ENCODE data around the gene NDUFAF8.

NDUFAF8 gene

GRCh38 chr17:81248649-81249048, 9.5 kb downstream of the NDUFAF8 start:
- Histone ChIP-seq H3K27ac (ENCODE audit: low read depth, low read length) (no peak overlapping the region), H3K4me3 (ENCODE audit: low read depth, low read length) (no peak overlapping the region), H3K27me3 (ENCODE audit: control insufficient read depth, insufficient read depth, low read length) (no peaks in the 10 kb centered on the region), H3K36me3 (ENCODE audit: control insufficient read depth, insufficient read depth, low read length) (peaks cover 9% of the 10 kb centered on the region; the same call in 1 of the 2 replicates), H3K9ac (ENCODE audit: low read length) (no peak overlapping the region), H3K9me3 (ENCODE audit: control insufficient read depth, insufficient read depth, low read depth, low read length) (0 out of 2 replicates have a peak, but pooled peaks cover 3% of the 10 kb centered on the region), H3K4me1 (ENCODE audit: control insufficient read depth, insufficient read depth, low read length) (peaks cover 2% of the 10 kb centered on the region; the same call in 1 of the 2 replicates)

DNA sequence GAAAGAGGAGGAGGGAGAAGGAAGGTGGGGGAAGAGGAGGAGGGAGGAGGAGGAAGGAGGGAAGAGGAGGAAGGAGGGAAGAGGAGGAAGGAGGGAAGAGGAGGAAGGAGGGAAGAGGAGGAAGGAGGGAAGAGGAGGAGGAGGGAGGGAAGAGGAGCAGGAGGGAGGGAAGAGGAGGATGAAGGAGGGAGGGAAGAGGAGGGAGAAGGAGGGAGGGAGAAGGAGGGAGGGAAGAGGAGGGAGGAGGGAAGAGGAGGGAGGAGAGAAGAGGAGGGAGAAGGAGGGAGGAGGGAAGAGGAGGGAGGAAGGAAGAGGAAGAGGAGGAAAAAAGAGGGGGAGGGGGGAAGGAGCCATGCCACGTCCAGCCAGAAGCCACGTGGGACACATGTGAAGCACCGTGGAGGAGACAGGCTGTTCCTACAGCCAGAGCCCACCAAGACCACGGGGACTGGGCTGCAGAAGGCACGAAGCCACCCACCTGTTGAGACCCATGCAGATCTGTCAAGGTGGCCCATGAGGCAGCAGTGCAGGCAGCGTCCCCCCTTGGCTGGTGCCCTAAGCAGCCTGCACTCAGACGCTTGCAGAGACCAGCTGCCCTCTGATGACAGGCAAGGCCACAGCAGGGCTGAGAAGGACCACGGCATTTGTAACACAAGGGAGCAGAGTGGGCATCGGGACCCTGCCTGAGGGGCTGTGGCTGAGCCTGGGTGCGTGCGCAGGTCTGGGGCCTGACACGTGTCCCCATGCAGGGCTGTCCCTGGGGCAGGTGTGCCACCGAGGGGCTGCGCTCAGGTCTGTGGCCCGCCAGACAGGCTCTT, 10.3 kb downstream of the NDUFAF8 start:
- Histone ChIP-seq H3K9me3 (ENCODE audit: control insufficient read depth, insufficient read depth, low read depth, low read length) (0 out of 2 replicates have a peak, but pooled peaks cover 3% of the 10 kb centered on the region), H3K27ac (ENCODE audit: low read depth, low read length) (no peak overlapping the region), H3K27me3 (ENCODE audit: control insufficient read depth, insufficient read depth, low read length) (no peaks in the 10 kb centered on the region), H3K36me3 (ENCODE audit: control insufficient read depth, insufficient read depth, low read length) (peaks cover 9% of the 10 kb centered on the region; the same call in 1 of the 2 replicates), H3K4me3 (ENCODE audit: low read depth, low read length) (no peak overlapping the region), H3K4me1 (ENCODE audit: control insufficient read depth, insufficient read depth, low read length) (peaks cover 2% of the 10 kb centered on the region; the same call in 1 of the 2 replicates), H3K9ac (ENCODE audit: low read length) (no peak overlapping the region)

- Histone ChIP-seq H3K4me3 (ENCODE audit: low read depth, low read length) (no peak overlapping the region), H3K36me3 (ENCODE audit: control insufficient read depth, insufficient read depth, low read length) (peaks cover 9% of the 10 kb centered on the region; the same call in 1 of the 2 replicates), H3K27ac (ENCODE audit: low read depth, low read length) (no peak overlapping the region)
Measured at GRCh38 chr17:81250286-81251093, 11.4 kb downstream of the NDUFAF8 start.

DNA sequence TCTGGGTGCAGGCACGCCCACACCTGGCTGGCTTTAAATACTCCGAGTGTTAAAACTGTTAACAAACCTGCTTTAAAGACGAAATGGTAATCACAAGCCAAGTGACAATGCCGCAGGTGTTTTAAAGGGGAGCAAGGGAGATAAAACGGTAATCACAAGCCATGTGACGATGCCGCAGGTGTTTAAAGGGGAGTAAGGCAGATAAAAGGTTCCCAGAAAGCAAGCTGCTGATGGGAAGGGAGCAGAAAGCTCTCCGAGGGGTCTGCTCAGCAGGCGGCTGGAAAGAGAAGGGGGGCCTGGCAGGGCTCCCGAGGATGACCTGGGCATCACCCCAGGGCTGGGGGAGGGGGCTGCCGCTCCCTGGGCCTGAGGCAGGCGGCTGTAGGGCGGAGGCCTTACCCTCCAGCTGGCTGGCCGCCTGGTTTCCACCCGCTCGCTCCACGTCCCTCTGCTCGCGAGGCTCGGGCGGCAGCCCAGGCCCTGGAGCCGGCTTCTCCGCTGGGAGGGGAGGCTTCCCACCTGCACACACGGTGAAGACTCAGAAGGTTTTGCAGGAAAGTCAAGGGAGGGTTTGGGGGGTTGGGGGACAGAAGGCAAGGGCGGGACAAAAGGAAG, 12.1 kb downstream of the NDUFAF8 start:
- no peak overlapping the region for H3K4me3 ChIP-seq (ENCODE audit: low read depth, low read length)
- no peaks in the 10 kb centered on the region for H3K27me3 ChIP-seq (ENCODE audit: control insufficient read depth, insufficient read depth, low read length)
- H3K9me3 ChIP-seq (ENCODE audit: control insufficient read depth, insufficient read depth, low read depth, low read length), result 0 out of 2 replicates have a peak, but pooled peaks cover 3% of the 10 kb centered on the region
- no peak overlapping the region for H3K27ac ChIP-seq (ENCODE audit: low read depth, low read length)
- H3K36me3 ChIP-seq (ENCODE audit: control insufficient read depth, insufficient read depth, low read length), result peaks cover 9% of the 10 kb centered on the region; the same call in 1 of the 2 replicates
- no peak overlapping the region for H3K9ac ChIP-seq (ENCODE audit: low read length)
- peaks cover 9% of the 10 kb centered on the region; the same call in 1 of the 2 replicates for H3K4me1 ChIP-seq (ENCODE audit: control insufficient read depth, insufficient read depth, low read length)

More at GRCh38 chr17:81250286-81251093, 11.4 kb downstream of the NDUFAF8 start:
- Histone ChIP-seq H3K27me3 (ENCODE audit: control insufficient read depth, insufficient read depth, low read length) (no peaks in the 10 kb centered on the region), H3K4me1 (ENCODE audit: control insufficient read depth, insufficient read depth, low read length) (peaks cover 9% of the 10 kb centered on the region; the same call in 1 of the 2 replicates), H3K9me3 (ENCODE audit: control insufficient read depth, insufficient read depth, low read depth, low read length) (0 out of 2 replicates have a peak, but pooled peaks cover 3% of the 10 kb centered on the region), H3K9ac (ENCODE audit: low read length) (no peak overlapping the region)

DNA sequence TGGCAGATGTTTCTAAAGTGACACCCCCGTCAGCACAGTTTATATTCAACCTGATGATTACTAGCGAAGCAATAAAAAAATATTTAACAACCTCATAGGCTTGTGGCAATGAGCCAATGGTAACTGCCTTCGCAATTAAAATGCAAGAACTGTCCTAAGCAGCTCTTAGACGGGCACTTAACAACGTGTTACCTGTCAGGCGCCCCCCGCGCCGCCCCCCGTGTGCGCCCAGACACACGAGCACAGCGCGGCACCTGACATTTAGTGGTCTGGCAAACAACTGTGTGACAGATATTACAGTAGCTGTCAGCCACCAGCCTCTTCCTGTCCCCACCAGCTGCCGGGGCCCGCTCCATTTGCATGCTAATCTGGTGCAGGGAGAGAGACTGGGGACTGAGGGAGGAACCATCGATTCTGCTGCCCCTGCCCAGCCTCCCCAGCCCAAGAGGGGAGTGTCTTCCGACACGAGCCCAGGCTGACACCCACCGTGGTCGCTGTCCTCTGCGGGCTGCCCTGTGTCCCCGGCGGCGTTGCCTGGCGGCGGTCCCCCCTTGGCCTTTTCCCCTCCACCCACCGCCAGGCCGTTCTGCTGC, 12.7 kb downstream of the NDUFAF8 start:
- Histone ChIP-seq H3K4me1 (ENCODE audit: control insufficient read depth, insufficient read depth, low read length) (peaks cover 9% of the 10 kb centered on the region; the same call in 1 of the 2 replicates), H3K4me3 (ENCODE audit: low read depth, low read length) (no peak overlapping the region), H3K9ac (ENCODE audit: low read length) (no peak overlapping the region), H3K9me3 (ENCODE audit: control insufficient read depth, insufficient read depth, low read depth, low read length) (0 out of 2 replicates have a peak, but pooled peaks cover 3% of the 10 kb centered on the region), H3K27me3 (ENCODE audit: control insufficient read depth, insufficient read depth, low read length) (no peaks in the 10 kb centered on the region), H3K27ac (ENCODE audit: low read depth, low read length) (no peak overlapping the region), H3K36me3 (ENCODE audit: control insufficient read depth, insufficient read depth, low read length) (peaks cover 9% of the 10 kb centered on the region; the same call in 1 of the 2 replicates)

GRCh38 chr17:81252326-81252986, 13.3 kb downstream of the NDUFAF8 start:
- H3K9me3 ChIP-seq (ENCODE audit: control insufficient read depth, insufficient read depth, low read depth, low read length), result 0 out of 2 replicates have a peak, but pooled peaks cover 3% of the 10 kb centered on the region
- H3K4me1 ChIP-seq (ENCODE audit: control insufficient read depth, insufficient read depth, low read length), result peaks cover 9% of the 10 kb centered on the region; the same call in 1 of the 2 replicates
- no peak overlapping the region for H3K27ac ChIP-seq (ENCODE audit: low read depth, low read length)
- H3K36me3 ChIP-seq (ENCODE audit: control insufficient read depth, insufficient read depth, low read length), result peaks cover 11% of the 10 kb centered on the region; the same call in 1 of the 2 replicates
- no peak overlapping the region for H3K4me3 ChIP-seq (ENCODE audit: low read depth, low read length)
- no peaks in the 10 kb centered on the region for H3K27me3 ChIP-seq (ENCODE audit: control insufficient read depth, insufficient read depth, low read length)
- no peak overlapping the region for H3K9ac ChIP-seq (ENCODE audit: low read length)

- no peak overlapping the region for H3K4me3 ChIP-seq (ENCODE audit: low read depth, low read length)
- peaks cover 9% of the 10 kb centered on the region; the same call in 1 of the 2 replicates for H3K4me1 ChIP-seq (ENCODE audit: control insufficient read depth, insufficient read depth, low read length)
- H3K9me3 ChIP-seq (ENCODE audit: control insufficient read depth, insufficient read depth, low read depth, low read length), result 0 out of 2 replicates have a peak, but pooled peaks cover 3% of the 10 kb centered on the region
- no peaks in the 10 kb centered on the region for H3K27me3 ChIP-seq (ENCODE audit: control insufficient read depth, insufficient read depth, low read length)
- no peak overlapping the region for H3K9ac ChIP-seq (ENCODE audit: low read length)
- H3K27ac ChIP-seq (ENCODE audit: low read depth, low read length), result no peak overlapping the region
- peaks cover 14% of the 10 kb centered on the region; the same call in 1 of the 2 replicates for H3K36me3 ChIP-seq (ENCODE audit: control insufficient read depth, insufficient read depth, low read length)
Measured at GRCh38 chr17:81252987-81253329, 13.8 kb downstream of the NDUFAF8 start.

DNA sequence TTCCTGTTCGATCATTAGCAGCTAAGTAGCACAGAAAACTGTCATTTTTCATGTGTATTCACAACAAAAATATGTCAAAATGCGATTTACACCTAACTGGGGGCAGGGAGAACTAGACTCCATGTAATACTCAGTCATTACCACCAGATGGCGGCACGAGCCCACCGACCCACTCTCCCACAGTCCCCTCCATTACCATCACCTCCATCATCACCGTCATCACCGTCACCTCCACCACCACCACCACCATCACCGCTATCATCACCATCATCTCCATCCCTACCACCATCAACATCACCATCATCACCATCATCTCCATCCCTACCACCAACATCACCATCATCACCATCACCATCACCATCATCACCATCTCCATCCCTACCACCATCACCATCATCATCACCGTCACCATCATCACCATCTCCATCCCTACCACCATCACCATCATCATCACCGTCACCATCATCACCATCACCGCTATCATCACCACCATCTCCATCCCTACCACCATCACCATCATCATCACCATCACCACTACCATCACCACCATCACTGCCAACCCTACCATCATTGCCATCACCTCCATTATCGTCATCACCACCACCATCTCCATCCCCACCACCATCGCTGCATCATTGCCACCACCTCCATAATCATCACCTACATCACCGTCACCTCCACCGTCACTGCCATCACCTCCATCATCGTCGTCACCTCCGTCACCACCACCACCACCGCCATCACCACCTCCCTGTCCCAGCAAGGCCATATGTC, 14.4 kb downstream of the NDUFAF8 start:
- Histone ChIP-seq H3K27me3 (ENCODE audit: control insufficient read depth, insufficient read depth, low read length) (no peaks in the 10 kb centered on the region), H3K9me3 (ENCODE audit: control insufficient read depth, insufficient read depth, low read depth, low read length) (0 out of 2 replicates have a peak, but pooled peaks cover 3% of the 10 kb centered on the region), H3K36me3 (ENCODE audit: control insufficient read depth, insufficient read depth, low read length) (peaks cover 18% of the 10 kb centered on the region; the same call in 1 of the 2 replicates), H3K27ac (ENCODE audit: low read depth, low read length) (no peak overlapping the region), H3K4me1 (ENCODE audit: control insufficient read depth, insufficient read depth, low read length) (peaks cover 9% of the 10 kb centered on the region; the same call in 1 of the 2 replicates), H3K9ac (ENCODE audit: low read length) (no peak overlapping the region), H3K4me3 (ENCODE audit: low read depth, low read length) (no peak overlapping the region)

- H3K9me3 ChIP-seq (ENCODE audit: control insufficient read depth, insufficient read depth, low read depth, low read length), result no peaks in the 10 kb centered on the region
- H3K4me3 ChIP-seq (ENCODE audit: low read depth, low read length), result no peak overlapping the region
- H3K36me3 ChIP-seq (ENCODE audit: control insufficient read depth, insufficient read depth, low read length), result peaks cover 26% of the 10 kb centered on the region
- H3K27me3 ChIP-seq (ENCODE audit: control insufficient read depth, insufficient read depth, low read length), result no peaks in the 10 kb centered on the region
- peaks cover 9% of the 10 kb centered on the region; the same call in 1 of the 2 replicates for H3K4me1 ChIP-seq (ENCODE audit: control insufficient read depth, insufficient read depth, low read length)
- H3K9ac ChIP-seq (ENCODE audit: low read length), result no peak overlapping the region
- H3K27ac ChIP-seq (ENCODE audit: low read depth, low read length), result no peak overlapping the region
Measured at GRCh38 chr17:81254955-81255717, 16.0 kb downstream of the NDUFAF8 start.
